HFFc6 (cell line): ENCODE results near the gene LRRC15. TPM values are rescaled to one million over a fixed set of nuclear protein-coding genes. Genes with fewer than 3 reads are reported as not detected.

Experiments used
- DNase-seq: peaks from one replicate; pipeline ENCODE4 v3.0.0-alpha.2; 2018
- H3K27ac Mint-ChIP-seq: 2 replicates; pipeline ENCODE4 v1.8.0; 2020; ENCODE audit warnings: mild to moderate bottlenecking, mixed read lengths
- H3K27me3 Mint-ChIP-seq: 2 replicates; pipeline ENCODE4 v1.8.0; 2021; ENCODE audit warnings: mild to moderate bottlenecking, moderate library complexity, mixed read lengths; ENCODE audit not compliant: insufficient read depth
- H3K36me3 Mint-ChIP-seq: 2 replicates; pipeline ENCODE4 v1.8.0; 2021; ENCODE audit warnings: low read depth, mixed read lengths
- H3K4me1 Mint-ChIP-seq: 2 replicates; pipeline ENCODE4 v1.8.0; 2020; ENCODE audit warnings: low read depth, mixed read lengths
- H3K4me3 Mint-ChIP-seq: 2 replicates; pipeline ENCODE4 v1.8.0; 2020; ENCODE audit warnings: mild to moderate bottlenecking, moderate library complexity, mixed read lengths
- H3K9me3 Mint-ChIP-seq: 2 replicates; pipeline ENCODE4 v1.8.0; 2020; ENCODE audit warnings: mild to moderate bottlenecking, mixed read lengths
- long read RNA-seq: library from polyadenylated mRNA; unstranded; transcript quantifications from one replicate; pipeline ENCODE4 v2.0.0, GENCODE V29; 2019
- total RNA-seq, 6 experiments: library from RNA; stranded (reverse); fragmentation: NEBNext Ultra II Directional; extraction: Animal tissue kit (Norgen Biotek cat#: 25700); gene quantifications; 2 replicates in 1 of 6; 3 replicates in 5 of 6; pipeline ENCODE4 v1.2.3, GENCODE V29; 2021
- TF ChIP-seq, protein P1 (sequence below): fragments of 200-600 bp; sonication (generic); IDR thresholded peaks from 2 replicates; pipeline ENCODE4 v1.5.0; 2021; ENCODE audit warnings: antibody characterized with exemption, mild to moderate bottlenecking

LRRC15 gene
- 100 to 1,000 TPM; 130 to 211 (median 176) TPM for total RNA-seq
- long read RNA-seq, full-length matches to known transcripts = 6 of 44 reads
- long read RNA-seq, partial matches to known transcripts = 0 of 44 reads
- long read RNA-seq, other reads (novel, unspliced or antisense) = 38 of 44 reads

DNA sequence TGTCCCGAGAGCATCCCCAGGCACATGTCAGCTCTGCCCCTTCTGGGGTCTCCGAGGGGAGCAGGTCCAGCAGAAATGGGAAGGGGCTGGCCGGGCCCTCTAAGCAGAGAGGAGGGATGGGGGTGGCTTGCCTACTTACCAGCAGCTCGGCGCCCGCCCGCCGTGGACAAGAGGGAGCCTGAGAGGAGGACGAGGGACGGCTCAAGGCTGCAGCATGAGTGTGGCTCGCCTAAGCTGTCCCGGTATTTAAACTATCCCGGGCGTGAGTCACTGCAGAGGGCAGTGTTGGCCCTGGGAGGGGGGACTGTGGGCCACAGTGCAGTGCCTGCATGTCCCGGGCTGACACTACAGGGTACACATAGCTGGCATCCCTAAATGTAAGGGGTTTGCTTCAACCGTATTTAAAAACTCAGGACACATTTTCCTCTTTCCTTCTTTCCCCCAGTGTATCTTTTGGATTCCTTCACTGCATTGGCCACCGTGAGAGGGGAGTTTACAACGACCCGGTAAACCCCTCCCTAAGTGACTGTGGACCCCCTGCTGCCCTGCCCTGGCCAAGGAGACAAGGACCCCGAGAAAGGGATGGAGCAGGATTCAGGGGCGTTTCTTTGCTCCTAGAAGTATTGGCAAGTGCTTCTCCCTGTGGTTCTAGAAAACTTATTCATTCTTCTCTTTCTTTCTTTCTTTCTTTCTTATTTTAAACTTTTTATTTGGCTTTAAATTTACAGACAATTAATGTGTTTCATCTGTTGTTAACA lies at the start of gene LRRC15:
Gene LRRC15 (minus strand): TSS at position 222 of the 758 bp plus-strand sequence. CDS start 8,700 bp downstream, outside the sequence.
- peak; percentile 74 for DNase-seq
- no peaks in the 10 kb centered on the region; the same call in 1 of the 2 replicates for H3K27me3 Mint-ChIP-seq
- H3K9me3 Mint-ChIP-seq = no peaks in the 10 kb centered on the region
- H3K4me3 Mint-ChIP-seq = peak within 1 kb of the TSS; percentile 89
- H3K36me3 Mint-ChIP-seq = peaks cover 5% of the 10 kb centered on the region; the same call in 1 of the 2 replicates
- TF ChIP-seq, protein P1, sequence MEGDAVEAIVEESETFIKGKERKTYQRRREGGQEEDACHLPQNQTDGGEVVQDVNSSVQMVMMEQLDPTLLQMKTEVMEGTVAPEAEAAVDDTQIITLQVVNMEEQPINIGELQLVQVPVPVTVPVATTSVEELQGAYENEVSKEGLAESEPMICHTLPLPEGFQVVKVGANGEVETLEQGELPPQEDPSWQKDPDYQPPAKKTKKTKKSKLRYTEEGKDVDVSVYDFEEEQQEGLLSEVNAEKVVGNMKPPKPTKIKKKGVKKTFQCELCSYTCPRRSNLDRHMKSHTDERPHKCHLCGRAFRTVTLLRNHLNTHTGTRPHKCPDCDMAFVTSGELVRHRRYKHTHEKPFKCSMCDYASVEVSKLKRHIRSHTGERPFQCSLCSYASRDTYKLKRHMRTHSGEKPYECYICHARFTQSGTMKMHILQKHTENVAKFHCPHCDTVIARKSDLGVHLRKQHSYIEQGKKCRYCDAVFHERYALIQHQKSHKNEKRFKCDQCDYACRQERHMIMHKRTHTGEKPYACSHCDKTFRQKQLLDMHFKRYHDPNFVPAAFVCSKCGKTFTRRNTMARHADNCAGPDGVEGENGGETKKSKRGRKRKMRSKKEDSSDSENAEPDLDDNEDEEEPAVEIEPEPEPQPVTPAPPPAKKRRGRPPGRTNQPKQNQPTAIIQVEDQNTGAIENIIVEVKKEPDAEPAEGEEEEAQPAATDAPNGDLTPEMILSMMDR = no peak; the same call in 1 of the 2 replicates
- peak within 1 kb of the TSS; percentile 61 for H3K27ac Mint-ChIP-seq
- peaks cover 60% of the 10 kb centered on the region for H3K4me1 Mint-ChIP-seq

DNA sequence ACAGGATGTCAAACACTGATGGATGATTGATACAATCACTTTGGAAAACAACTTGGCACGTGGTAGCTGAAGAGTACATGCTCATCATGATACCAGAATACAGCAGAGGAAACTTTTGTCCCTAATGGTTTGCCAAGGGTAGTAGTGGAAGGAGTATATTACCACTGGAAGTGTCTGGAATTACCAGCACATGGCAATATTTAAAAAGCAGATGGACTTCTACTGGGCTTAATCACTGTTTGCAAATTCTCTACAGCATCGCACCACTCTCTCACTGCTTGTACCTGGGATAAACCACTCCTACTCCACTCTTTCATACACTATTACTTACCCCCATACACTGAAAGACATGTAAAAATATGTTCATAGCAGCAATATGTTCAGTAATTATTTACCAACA lies 49.1 kb upstream of the LRRC15 start:
- TF ChIP-seq, protein P1 = no peak
- no peaks in the 10 kb centered on the region for H3K27me3 Mint-ChIP-seq
- DNase-seq = no peak
- peaks cover 23% of the 10 kb centered on the region for H3K4me1 Mint-ChIP-seq
- no peaks in the 10 kb centered on the region for H3K9me3 Mint-ChIP-seq
- no peak overlapping the region for H3K27ac Mint-ChIP-seq
- H3K4me3 Mint-ChIP-seq = no peak overlapping the region
- H3K36me3 Mint-ChIP-seq = peaks cover 27% of the 10 kb centered on the region

DNA sequence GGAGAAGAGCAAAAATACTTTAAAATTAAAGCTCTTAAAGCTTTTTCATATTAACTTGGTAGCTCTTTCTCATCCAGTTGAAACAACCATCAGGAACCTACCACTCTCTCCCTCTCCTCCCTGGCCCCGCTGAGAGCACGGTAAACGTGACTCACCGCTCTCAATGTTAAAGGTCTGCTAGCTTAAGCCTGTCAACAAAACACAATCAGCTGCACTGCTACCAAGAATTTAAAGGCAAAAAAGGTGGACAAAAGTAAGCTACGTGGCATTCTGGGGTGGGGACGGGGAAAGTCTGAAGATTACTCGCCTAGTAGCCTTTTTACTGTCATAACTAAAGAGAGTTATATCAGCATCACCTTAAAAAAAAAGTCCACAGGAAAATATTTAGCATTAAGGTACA lies 37.9 kb upstream of the LRRC15 start:
- Mint-ChIP-seq H3K4me1 (peaks cover 24% of the 10 kb centered on the region), H3K27me3 (peaks cover 2% of the 10 kb centered on the region), H3K36me3 (peaks cover 34% of the 10 kb centered on the region), H3K9me3 (no peaks in the 10 kb centered on the region), H3K4me3 (no peak overlapping the region), H3K27ac (no peak overlapping the region)
- peak; percentile 9 for DNase-seq
- TF ChIP-seq, protein P1 = no peak

DNA sequence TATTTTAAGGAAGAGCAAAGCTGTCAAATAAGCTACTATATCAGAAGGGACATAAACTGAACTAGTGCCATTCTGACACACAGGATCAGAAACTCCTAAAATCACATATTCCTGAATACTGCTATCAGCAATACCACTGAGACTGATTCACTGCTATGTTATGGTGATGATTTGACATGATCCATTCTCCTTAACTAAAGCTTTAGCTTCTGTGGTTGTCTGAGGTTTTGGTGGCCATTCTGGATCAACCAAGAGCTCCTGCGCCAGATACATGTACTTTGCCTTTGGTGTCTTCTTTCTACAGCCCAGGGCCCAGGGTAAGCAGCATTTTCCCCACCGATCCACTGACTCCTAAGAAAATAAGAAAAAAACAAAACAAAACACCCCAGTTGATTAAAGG lies 36.2 kb upstream of the LRRC15 start:
- Mint-ChIP-seq H3K36me3 (peaks cover 26% of the 10 kb centered on the region), H3K4me1 (peaks cover 24% of the 10 kb centered on the region), H3K9me3 (no peaks in the 10 kb centered on the region), H3K4me3 (no peak overlapping the region), H3K27me3 (peaks cover 2% of the 10 kb centered on the region), H3K27ac (peak overlapping the region; percentile 9; the same call in 1 of the 2 replicates)
- TF ChIP-seq, protein P1 = no peak
- no peak for DNase-seq

DNA sequence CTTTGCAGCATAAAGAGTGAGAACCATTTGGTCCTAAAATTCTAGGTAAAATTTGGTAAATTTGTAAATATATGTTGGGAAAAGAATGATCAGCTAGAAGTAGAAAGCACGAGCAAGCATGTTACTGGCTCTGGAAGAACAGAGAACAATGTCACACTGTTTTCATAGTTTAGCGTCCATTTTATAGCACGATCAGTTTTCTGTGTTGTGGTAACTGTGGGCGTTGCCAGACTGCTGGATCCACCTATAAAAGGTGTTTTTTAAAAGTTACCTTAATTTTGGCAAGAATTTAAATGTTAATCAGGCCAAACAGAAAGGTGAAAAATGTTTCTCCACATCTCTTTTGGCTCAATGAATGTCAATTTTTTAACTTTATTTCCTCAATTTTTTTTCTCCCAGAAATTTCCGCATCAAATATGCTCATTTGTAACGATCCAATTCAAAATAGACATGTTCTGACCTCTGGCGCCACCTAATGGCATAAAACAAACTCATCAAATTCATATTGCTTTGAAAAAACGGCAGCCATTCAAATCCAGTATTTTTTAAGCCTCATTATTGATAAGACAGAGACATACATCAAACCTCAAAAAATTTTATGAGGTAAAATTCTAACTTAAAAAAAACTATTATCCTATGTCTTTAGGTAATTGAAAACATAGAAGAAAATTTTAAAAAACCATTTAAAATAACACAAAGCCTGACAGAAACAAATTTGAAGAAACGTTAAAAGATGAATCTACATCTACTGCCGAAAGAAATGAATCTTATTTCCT lies 35.0 kb upstream of the LRRC15 start:
- peaks cover 26% of the 10 kb centered on the region for H3K36me3 Mint-ChIP-seq

More for the DNA sequence above, 35.0 kb upstream of the LRRC15 start:
- Mint-ChIP-seq H3K9me3 (no peaks in the 10 kb centered on the region), H3K27me3 (peaks cover 8% of the 10 kb centered on the region), H3K27ac (no peak overlapping the region), H3K4me1 (peaks cover 24% of the 10 kb centered on the region), H3K4me3 (no peak overlapping the region)
- TF ChIP-seq, protein P1 = peak; percentile 89
- DNase-seq = peak; percentile 58
